DOHH2 (cell line): ENCODE measurements around the gene HMMR.
"Not testable (repeated sequence)": the region's sequence is repeated elsewhere in the genome, so short reads cannot be mapped to it uniquely, and the experiment has no call there.

Experiments used
- H3F3A ChIP-seq: fragments of 200-600 bp; sonication (generic), shearing (Covaris generic); 2 replicates; pipeline ENCODE4 v1.6.0; 2016; ENCODE audit warnings: antibody characterized with exemption, mild to moderate bottlenecking; ENCODE audit not compliant: control insufficient read depth, insufficient read depth
- H3K27ac ChIP-seq: fragments of 200-600 bp; sonication (generic); 2 replicates; pipeline ENCODE4 v1.5.1; 2014; ENCODE audit warnings: low read depth, mild to moderate bottlenecking, low read length, moderate library complexity
- H3K27me3 ChIP-seq: fragments of 200-600 bp; sonication (generic); 2 replicates; pipeline ENCODE4 v1.6.1; 2014; ENCODE audit warnings: mild to moderate bottlenecking, low read length, mixed read lengths; ENCODE audit not compliant: control insufficient read depth
- H3K36me3 ChIP-seq: fragments of 200-600 bp; sonication (generic); 2 replicates; pipeline ENCODE4 v1.6.1; 2014; ENCODE audit warnings: mild to moderate bottlenecking, low read length, moderate library complexity, mixed read lengths; ENCODE audit not compliant: control insufficient read depth
- H3K4me1 ChIP-seq: fragments of 200-600 bp; sonication (generic); 2 replicates; pipeline ENCODE4 v1.6.1; 2014; ENCODE audit warnings: mild to moderate bottlenecking, low read length, mixed read lengths; ENCODE audit not compliant: control insufficient read depth
- H3K4me2 ChIP-seq: fragments of 200-600 bp; sonication (generic); 2 replicates; pipeline ENCODE4 v1.6.0; 2014; ENCODE audit warnings: mild to moderate bottlenecking, low read length, moderate library complexity
- H3K4me3 ChIP-seq: fragments of 200-600 bp; sonication (generic); 2 replicates; pipeline ENCODE4 v1.5.1; 2014; ENCODE audit warnings: mild to moderate bottlenecking, low read length, mixed read lengths
- H3K79me2 ChIP-seq: fragments of 200-600 bp; sonication (generic); 2 replicates; pipeline ENCODE4 v1.6.1; 2014; ENCODE audit warnings: mild to moderate bottlenecking, low read length, mixed read lengths; ENCODE audit not compliant: control insufficient read depth
- H3K9me2 ChIP-seq: fragments of 200-600 bp; sonication (generic); replicated peaks from 2 replicates; pipeline ENCODE4 v1.6.1; 2014; ENCODE audit warnings: mild to moderate bottlenecking, low read length, mixed read lengths; ENCODE audit not compliant: control insufficient read depth
- H3K9me3 ChIP-seq: fragments of 200-600 bp; sonication (generic); 2 replicates; pipeline ENCODE4 v1.6.1; 2014; ENCODE audit warnings: antibody characterized with exemption, low read length, mixed read lengths; ENCODE audit not compliant: control insufficient read depth, insufficient read depth
- H4K20me1 ChIP-seq: fragments of 200-600 bp; sonication (generic); 2 replicates; pipeline ENCODE4 v1.6.0; 2014; ENCODE audit warnings: low read depth, mild to moderate bottlenecking, antibody characterized with exemption, low read length, moderate library complexity; ENCODE audit not compliant: control insufficient read depth, insufficient read depth
- EZH2phosphoT487 ChIP-seq: fragments of 200-600 bp; sonication (generic); IDR thresholded peaks from 2 replicates; pipeline ENCODE4 v1.6.1; 2017; ENCODE audit warnings: borderline replicate concordance, mild to moderate bottlenecking, antibody characterized with exemption, low read length, moderate library complexity, mixed read lengths
- TF ChIP-seq, protein P1 (sequence below): fragments of 200-600 bp; sonication (generic); IDR thresholded peaks from one replicate; pipeline ENCODE4 v1.5.1; 2014; ENCODE audit warnings: antibody characterized with exemption, mild to moderate bottlenecking, low read depth, low read length; ENCODE audit not compliant: poor library complexity, severe bottlenecking

HMMR gene

DNA sequence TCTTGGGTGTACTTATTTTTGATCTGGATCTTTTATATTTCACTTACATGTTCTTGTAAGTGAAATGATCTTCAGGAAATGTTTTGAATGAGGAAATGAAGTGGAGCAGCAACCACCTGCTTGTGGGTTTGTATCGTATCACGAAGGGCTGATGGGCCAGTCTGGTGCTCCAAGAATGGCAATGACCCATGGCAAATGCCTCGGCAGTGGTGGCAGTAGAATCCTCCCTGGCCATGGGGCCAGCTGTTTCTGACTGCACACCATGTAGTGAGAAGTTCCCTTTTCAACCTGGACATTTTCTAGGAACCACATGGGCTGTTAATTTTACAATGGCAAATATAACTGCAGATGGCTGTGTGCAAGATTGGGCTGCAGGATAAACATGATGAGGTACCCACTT lies 74.9 kb downstream of the HMMR start:
- Histone ChIP-seq H3K4me1 (peaks cover 16% of the 10 kb centered on the region), H3F3A (peaks cover 5% of the 10 kb centered on the region; the same call in 1 of the 2 replicates), H3K4me2 (peak overlapping the region; percentile 52), H3K9me3 (no peaks in the 10 kb centered on the region), H4K20me1 (no peaks in the 10 kb centered on the region), H3K36me3 (no peaks in the 10 kb centered on the region), H3K79me2 (no peaks in the 10 kb centered on the region), H3K27ac (peak overlapping the region; percentile 23), H3K9me2 (no peaks in the 10 kb centered on the region), H3K4me3 (peak overlapping the region; percentile 22), H3K27me3 (no peaks in the 10 kb centered on the region)
- TF ChIP-seq, protein P1, sequence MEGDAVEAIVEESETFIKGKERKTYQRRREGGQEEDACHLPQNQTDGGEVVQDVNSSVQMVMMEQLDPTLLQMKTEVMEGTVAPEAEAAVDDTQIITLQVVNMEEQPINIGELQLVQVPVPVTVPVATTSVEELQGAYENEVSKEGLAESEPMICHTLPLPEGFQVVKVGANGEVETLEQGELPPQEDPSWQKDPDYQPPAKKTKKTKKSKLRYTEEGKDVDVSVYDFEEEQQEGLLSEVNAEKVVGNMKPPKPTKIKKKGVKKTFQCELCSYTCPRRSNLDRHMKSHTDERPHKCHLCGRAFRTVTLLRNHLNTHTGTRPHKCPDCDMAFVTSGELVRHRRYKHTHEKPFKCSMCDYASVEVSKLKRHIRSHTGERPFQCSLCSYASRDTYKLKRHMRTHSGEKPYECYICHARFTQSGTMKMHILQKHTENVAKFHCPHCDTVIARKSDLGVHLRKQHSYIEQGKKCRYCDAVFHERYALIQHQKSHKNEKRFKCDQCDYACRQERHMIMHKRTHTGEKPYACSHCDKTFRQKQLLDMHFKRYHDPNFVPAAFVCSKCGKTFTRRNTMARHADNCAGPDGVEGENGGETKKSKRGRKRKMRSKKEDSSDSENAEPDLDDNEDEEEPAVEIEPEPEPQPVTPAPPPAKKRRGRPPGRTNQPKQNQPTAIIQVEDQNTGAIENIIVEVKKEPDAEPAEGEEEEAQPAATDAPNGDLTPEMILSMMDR, result no peak
- no peak for TF ChIP-seq EZH2phosphoT487

DNA sequence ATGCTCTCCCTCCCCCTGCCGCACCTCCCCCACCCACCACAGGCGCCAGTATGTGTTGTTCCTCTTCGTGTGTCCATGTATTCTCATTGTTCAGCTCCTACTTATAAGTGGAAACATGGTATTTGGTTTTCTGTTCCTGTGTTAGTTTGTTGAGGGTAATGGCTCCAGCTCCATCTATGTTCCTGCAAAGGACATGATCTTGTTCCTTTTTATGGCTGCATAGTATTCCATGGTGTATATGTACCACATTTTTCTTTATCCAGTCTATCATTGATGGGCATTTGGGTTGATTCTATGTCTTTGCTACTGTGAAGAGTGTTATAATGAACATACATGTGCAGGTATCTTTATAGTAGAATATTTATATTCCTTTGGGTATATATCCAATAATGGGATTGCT lies 76.0 kb downstream of the HMMR start:
- not testable (repeated sequence) for H3K27ac ChIP-seq, H3F3A ChIP-seq, H3K79me2 ChIP-seq, H3K9me3 ChIP-seq, H3K36me3 ChIP-seq, H4K20me1 ChIP-seq, H3K4me3 ChIP-seq, H3K4me2 ChIP-seq, H3K27me3 ChIP-seq, H3K9me2 ChIP-seq
- H3K4me1 ChIP-seq, result peaks cover 16% of the 10 kb centered on the region

DNA sequence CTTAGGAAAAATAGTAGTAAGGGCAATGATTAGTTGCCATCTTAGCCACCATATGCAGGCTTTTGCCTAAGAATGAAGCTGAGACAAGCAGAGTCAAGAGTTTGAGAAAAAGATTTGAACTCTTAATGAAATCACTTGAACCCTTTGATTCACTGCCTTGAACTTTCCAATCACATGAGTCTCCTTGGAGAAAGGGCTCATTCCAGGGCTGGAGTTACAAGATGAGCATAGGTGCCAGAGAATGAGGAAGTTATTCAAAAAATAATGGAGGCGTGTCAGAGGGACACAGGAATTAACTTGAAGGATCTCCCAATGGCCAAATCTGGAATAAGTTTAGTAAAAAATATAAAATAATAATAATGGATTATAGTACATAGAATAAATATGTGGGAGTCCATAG lies 80.3 kb downstream of the HMMR start:
- Histone ChIP-seq H3F3A (no peaks in the 10 kb centered on the region), H3K9me2 (no peaks in the 10 kb centered on the region), H3K79me2 (no peaks in the 10 kb centered on the region), H3K27ac (no peak overlapping the region), H3K4me1 (peaks cover under 1% of the 10 kb centered on the region), H3K9me3 (no peaks in the 10 kb centered on the region), H4K20me1 (no peaks in the 10 kb centered on the region), H3K27me3 (no peaks in the 10 kb centered on the region), H3K4me3 (no peak overlapping the region), H3K36me3 (no peaks in the 10 kb centered on the region), H3K4me2 (no peak overlapping the region)
- TF ChIP-seq, protein P1, result no peak
- TF ChIP-seq EZH2phosphoT487, result no peak
